NT2/D1 (cell line): ENCODE data around the gene YPEL2.

Experiments
- DNase-seq: peaks from one replicate; pipeline ENCODE4 v3.0.0-alpha.2; 2011; ENCODE audit warnings: low read depth, low spot score
- H3K27me3 ChIP-seq: 2 replicates; pipeline ENCODE4 v1.6.0; 2011; ENCODE audit warnings: mild to moderate bottlenecking; ENCODE audit not compliant: insufficient read length, insufficient read depth
- H3K36me3 ChIP-seq: 2 replicates; pipeline ENCODE4 v1.6.1; 2011; ENCODE audit warnings: mild to moderate bottlenecking, low read length, mixed read lengths; ENCODE audit not compliant: insufficient read depth, insufficient read length
- H3K4me1 ChIP-seq: 2 replicates; pipeline ENCODE4 v1.5.1; 2011; ENCODE audit not compliant: insufficient read depth, insufficient read length
- H3K4me3 ChIP-seq: 2 replicates; pipeline ENCODE4 v1.5.1; 2011; ENCODE audit warnings: low read depth; ENCODE audit not compliant: insufficient read length
- H3K9ac ChIP-seq: 2 replicates; pipeline ENCODE4 v1.6.0; 2011; ENCODE audit warnings: low read depth; ENCODE audit not compliant: insufficient read length
- H3K9me3 ChIP-seq: 2 replicates; pipeline ENCODE4 v1.5.1; 2011; ENCODE audit warnings: mild to moderate bottlenecking, low read length; ENCODE audit not compliant: insufficient read depth
- SUZ12 ChIP-seq: IDR thresholded peaks from 2 replicates; pipeline ENCODE4 v1.6.1; 2011; ENCODE audit not compliant: insufficient read length, insufficient read depth; ENCODE audit errors: extremely low read depth
- YY1 ChIP-seq: IDR thresholded peaks from 2 replicates; pipeline ENCODE4 v1.6.1; 2011; ENCODE audit not compliant: insufficient read length, insufficient read depth
- ZNF274 ChIP-seq: IDR thresholded peaks from 2 replicates; pipeline ENCODE4 v1.6.1; 2011; ENCODE audit warnings: mild to moderate bottlenecking, low read depth, low read length

YPEL2 gene

DNA sequence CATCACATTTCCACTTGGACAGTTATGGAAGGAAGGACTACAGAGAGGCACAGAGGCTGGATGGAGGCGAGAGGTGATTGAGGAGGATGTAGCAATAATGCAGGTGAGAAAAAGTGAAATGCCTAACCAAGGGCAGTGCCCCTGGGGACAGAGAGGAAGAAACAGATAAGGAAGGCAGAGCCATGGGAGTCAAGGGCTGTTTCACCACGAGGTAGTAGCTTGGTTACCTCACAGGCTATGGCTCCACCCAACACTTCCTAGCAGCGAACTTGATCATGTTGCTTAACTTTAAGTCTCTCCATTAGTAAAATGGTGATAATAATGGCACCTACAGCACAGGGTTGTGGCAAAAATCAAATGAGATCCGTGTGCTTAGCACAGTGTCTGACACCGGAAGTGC, 83.9 kb downstream of the YPEL2 start:
- Histone ChIP-seq H3K4me1 (no peaks in the 10 kb centered on the region), H3K27me3 (no peaks in the 10 kb centered on the region), H3K9me3 (peaks cover 7% of the 10 kb centered on the region; the same call in 1 of the 2 replicates), H3K4me3 (no peak overlapping the region), H3K36me3 (no peaks in the 10 kb centered on the region), H3K9ac (no peak overlapping the region)
- TF ChIP-seq YY1 (no peak), ZNF274 (no peak), SUZ12 (no peak)
- no peak for DNase-seq

DNA sequence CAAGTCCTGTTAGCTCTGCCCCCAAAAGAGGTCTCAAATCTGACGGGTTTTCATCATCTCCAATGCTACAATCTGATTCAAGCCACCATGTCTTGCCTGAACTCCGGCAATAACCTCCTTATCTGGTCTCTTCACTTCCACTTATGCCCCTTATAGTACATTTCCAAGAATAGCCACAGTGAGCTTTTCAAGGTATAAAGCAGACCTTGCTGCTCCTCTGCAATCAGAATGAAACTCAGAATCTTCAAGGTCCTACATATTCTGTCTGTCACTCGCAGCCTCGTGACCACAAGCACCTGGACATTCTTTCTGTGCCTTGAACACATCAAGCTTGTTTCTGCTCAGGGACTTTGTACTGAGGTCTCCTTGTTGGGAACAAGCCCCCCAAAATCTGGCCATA, 84.7 kb downstream of the YPEL2 start:
- DNase-seq: no peak
- H3K4me1 ChIP-seq: no peaks in the 10 kb centered on the region
- H3K36me3 ChIP-seq: no peaks in the 10 kb centered on the region
- H3K9ac ChIP-seq: no peak overlapping the region
- no peak overlapping the region for H3K4me3 ChIP-seq
- TF ChIP-seq YY1: no peak
- TF ChIP-seq SUZ12: no peak
- TF ChIP-seq ZNF274: no peak
- H3K9me3 ChIP-seq: no peaks in the 10 kb centered on the region
- H3K27me3 ChIP-seq: no peaks in the 10 kb centered on the region

- no peaks in the 10 kb centered on the region for H3K27me3 ChIP-seq
These were observed 86.0 kb downstream of the YPEL2 start for GRCh38 chr17:59417452-59417851.

GRCh38 chr17:59418732-59419166, 87.3 kb downstream of the YPEL2 start:
- no peak for DNase-seq
- no peak overlapping the region for H3K4me3 ChIP-seq
- no peaks in the 10 kb centered on the region for H3K9me3 ChIP-seq
- TF ChIP-seq YY1 (no peak), ZNF274 (no peak), SUZ12 (no peak)
- no peaks in the 10 kb centered on the region for H3K27me3 ChIP-seq
- H3K9ac ChIP-seq: no peak overlapping the region
- peaks cover 6% of the 10 kb centered on the region for H3K4me1 ChIP-seq
- no peaks in the 10 kb centered on the region for H3K36me3 ChIP-seq

More at GRCh38 chr17:59417452-59417851, 86.0 kb downstream of the YPEL2 start:
- Histone ChIP-seq H3K9ac (no peak overlapping the region), H3K4me1 (no peaks in the 10 kb centered on the region), H3K9me3 (no peaks in the 10 kb centered on the region), H3K4me3 (no peak overlapping the region), H3K36me3 (no peaks in the 10 kb centered on the region)
- TF ChIP-seq SUZ12 (no peak), YY1 (no peak), ZNF274 (no peak)
- DNase-seq: no peak

DNA sequence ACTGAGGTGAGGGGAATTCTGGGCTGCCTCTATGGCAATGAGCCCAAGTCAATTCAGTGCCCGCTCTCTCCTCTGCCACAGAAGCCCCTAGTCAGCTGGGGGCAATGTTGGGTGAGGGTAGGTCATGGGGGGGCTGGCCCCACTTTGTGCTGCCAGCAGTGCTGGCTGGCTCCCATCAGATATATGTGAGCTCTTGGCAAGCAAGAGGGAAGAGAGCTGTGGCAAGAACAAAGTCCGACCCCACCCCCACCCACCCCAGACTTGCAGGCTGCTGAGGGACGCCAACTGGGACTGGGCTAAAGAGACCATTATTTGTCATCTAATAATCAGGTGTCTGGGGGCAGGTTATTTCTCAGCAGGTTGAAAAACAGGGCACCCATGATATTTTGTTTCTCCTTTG, 89.4 kb downstream of the YPEL2 start:
- no peak overlapping the region for H3K4me3 ChIP-seq
- H3K36me3 ChIP-seq: no peaks in the 10 kb centered on the region
- TF ChIP-seq ZNF274 (no peak), YY1 (no peak)
- peaks cover 9% of the 10 kb centered on the region for H3K4me1 ChIP-seq
- no peak overlapping the region for H3K9ac ChIP-seq
- H3K9me3 ChIP-seq: no peaks in the 10 kb centered on the region
- no peak for DNase-seq
- no peaks in the 10 kb centered on the region for H3K27me3 ChIP-seq

DNA sequence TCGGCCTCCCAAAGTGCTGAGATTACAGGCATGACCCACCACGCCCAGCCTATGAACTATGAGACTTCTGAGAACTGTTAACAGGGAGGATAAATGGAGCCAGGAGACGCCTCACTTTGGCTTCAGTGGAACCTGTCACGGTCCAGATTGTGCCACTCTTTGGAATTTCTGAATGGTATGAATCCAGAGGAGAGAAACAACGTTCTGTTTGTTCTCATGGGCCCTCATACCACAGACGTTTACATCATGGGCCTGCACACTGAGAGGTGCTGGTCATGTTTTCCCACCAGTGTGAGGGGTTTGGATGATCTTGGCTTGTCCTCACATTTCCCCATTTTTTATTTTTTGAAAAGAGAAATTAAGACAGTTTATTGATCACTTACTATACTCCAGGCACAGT, 90.3 kb downstream of the YPEL2 start:
- no peak overlapping the region for H3K9ac ChIP-seq
- H3K27me3 ChIP-seq: no peaks in the 10 kb centered on the region
- peaks cover 10% of the 10 kb centered on the region for H3K4me1 ChIP-seq
- no peak overlapping the region for H3K4me3 ChIP-seq
- DNase-seq: no peak
- H3K36me3 ChIP-seq: no peaks in the 10 kb centered on the region
- TF ChIP-seq YY1 (no peak), ZNF274 (no peak), SUZ12 (no peak)
- H3K9me3 ChIP-seq: no peaks in the 10 kb centered on the region

DNA sequence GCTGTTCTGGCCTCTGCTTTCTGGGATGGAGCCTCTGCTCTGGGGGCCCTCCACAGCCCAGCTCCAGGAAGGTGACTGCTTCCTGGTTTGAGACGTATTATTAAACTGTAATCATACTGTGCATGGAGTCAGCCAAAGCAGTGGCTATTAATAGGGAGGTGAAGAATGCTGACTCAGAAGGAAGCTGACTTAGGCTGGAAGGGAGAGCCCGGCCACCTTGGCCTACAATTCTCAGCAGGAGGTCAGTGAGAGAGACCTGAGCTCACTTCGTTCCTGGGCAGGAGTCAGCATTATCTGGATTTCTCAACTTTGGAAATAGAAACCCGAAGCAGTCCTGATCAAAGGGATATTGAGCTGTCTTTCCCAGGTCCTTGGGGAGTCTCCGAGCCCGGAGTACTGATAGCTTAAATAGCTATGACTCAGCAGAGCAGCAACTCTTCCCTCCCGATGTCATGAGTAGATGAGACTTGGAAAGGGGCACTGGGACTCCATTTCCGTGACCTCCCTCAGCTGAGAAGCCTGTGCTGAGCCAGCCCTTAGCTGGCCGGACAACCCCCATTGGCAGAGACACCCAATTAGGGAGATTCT, 91.8 kb downstream of the YPEL2 start:
- no peak overlapping the region for H3K4me3 ChIP-seq
- H3K36me3 ChIP-seq: no peaks in the 10 kb centered on the region
- peaks cover 10% of the 10 kb centered on the region for H3K4me1 ChIP-seq
- H3K9me3 ChIP-seq: no peaks in the 10 kb centered on the region
- no peaks in the 10 kb centered on the region for H3K27me3 ChIP-seq
- DNase-seq: no peak
- no peak overlapping the region for H3K9ac ChIP-seq
- no peak for TF ChIP-seq ZNF274
- no peak for TF ChIP-seq SUZ12
- no peak for TF ChIP-seq YY1

DNA sequence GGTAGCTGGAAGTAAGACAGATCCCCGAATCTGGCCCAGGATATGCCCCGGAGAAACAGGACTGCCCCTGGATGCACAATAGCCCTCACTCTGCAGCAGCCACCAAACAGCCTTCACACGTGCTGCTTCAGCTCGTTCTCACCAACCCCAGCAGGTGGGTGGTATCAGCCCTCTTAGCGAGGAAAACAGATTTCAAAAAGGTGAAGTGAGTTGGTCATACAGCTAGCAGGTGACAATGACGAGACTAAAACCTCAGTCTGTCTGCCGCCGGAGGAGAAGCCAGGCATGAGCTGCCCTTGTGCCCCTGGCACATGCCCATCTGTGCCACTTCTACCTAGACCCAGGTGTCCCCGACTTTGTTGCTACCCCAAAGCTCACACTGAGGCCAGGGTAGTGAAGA, 92.4 kb downstream of the YPEL2 start:
- H3K36me3 ChIP-seq: no peaks in the 10 kb centered on the region
- H3K9ac ChIP-seq: no peak overlapping the region
- H3K27me3 ChIP-seq: no peaks in the 10 kb centered on the region
- DNase-seq: no peak
- H3K4me1 ChIP-seq: peaks cover 10% of the 10 kb centered on the region
- TF ChIP-seq SUZ12 (no peak), ZNF274 (no peak), YY1 (no peak)
- H3K9me3 ChIP-seq: no peaks in the 10 kb centered on the region
- H3K4me3 ChIP-seq: no peak overlapping the region
